ENCODE data around the gene LRRC2. TPM values are rescaled to one million over a fixed set of nuclear protein-coding genes. Genes with fewer than 3 reads are reported as not detected.

The LRRC2 gene
- total and polyA plus RNA-seq, 4 donors, result 0.09 to 3.1 (median 0.73) TPM

- Histone ChIP-seq H3K4me3 (no peak overlapping the region), H3K36me3 (ENCODE audit: control insufficient read depth in 4 of 4, insufficient read depth in 4 of 4, low read length in 4 of 4) (no peaks in the 10 kb centered on the region), H3K4me1 (ENCODE audit: control insufficient read depth in 5 of 5, insufficient read depth in 5 of 5, low read length in 5 of 5) (peaks cover 0 to 2% (median 0%) of the 10 kb centered on the region in 5 donors), H3K27me3 (ENCODE audit: control insufficient read depth in 3 of 3, insufficient read depth in 3 of 3, low read length in 2 of 3) (no peaks in the 10 kb centered on the region), H3K9ac (ENCODE audit: insufficient read depth in 1 of 2, low read length in 2 of 2) (no peak overlapping the region), H3K9me3 (ENCODE audit: control insufficient read depth in 4 of 4, insufficient read depth in 3 of 4, low read length in 3 of 4) (no peaks in the 10 kb centered on the region), H3K27ac (ENCODE audit: low read depth in 1 of 2, low read length in 1 of 2) (no peak overlapping the region)
- 76 to 90% methylated on average over 7 of the region's 7 CpGs for WGBS, 2 donors
- DNase-seq, result no peak
- TF ChIP-seq, protein P1, sequence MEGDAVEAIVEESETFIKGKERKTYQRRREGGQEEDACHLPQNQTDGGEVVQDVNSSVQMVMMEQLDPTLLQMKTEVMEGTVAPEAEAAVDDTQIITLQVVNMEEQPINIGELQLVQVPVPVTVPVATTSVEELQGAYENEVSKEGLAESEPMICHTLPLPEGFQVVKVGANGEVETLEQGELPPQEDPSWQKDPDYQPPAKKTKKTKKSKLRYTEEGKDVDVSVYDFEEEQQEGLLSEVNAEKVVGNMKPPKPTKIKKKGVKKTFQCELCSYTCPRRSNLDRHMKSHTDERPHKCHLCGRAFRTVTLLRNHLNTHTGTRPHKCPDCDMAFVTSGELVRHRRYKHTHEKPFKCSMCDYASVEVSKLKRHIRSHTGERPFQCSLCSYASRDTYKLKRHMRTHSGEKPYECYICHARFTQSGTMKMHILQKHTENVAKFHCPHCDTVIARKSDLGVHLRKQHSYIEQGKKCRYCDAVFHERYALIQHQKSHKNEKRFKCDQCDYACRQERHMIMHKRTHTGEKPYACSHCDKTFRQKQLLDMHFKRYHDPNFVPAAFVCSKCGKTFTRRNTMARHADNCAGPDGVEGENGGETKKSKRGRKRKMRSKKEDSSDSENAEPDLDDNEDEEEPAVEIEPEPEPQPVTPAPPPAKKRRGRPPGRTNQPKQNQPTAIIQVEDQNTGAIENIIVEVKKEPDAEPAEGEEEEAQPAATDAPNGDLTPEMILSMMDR (IDR thresholded peaks at IDR 0.05; ENCODE audit: control extremely low read depth, extremely low read depth), result no peak
- no peak for ATAC-seq (ENCODE audit: insufficient read depth, low FRiP score)
These were observed 48.9 kb downstream of the LRRC2 start for GRCh38 chr3:46517016-46517783.

GRCh38 chr3:46516521-46516920 lies 49.6 kb downstream of the LRRC2 start:
- TF ChIP-seq, protein P1 (IDR thresholded peaks at IDR 0.05; ENCODE audit: control extremely low read depth, extremely low read depth), result no peak
- Histone ChIP-seq H3K4me3 (no peak overlapping the region), H3K4me1 (ENCODE audit: control insufficient read depth in 5 of 5, insufficient read depth in 5 of 5, low read length in 5 of 5) (peaks cover 0 to 2% (median 0%) of the 10 kb centered on the region in 5 donors), H3K27ac (ENCODE audit: low read depth in 1 of 2, low read length in 1 of 2) (no peak overlapping the region), H3K36me3 (ENCODE audit: control insufficient read depth in 4 of 4, insufficient read depth in 4 of 4, low read length in 4 of 4) (no peaks in the 10 kb centered on the region), H3K9ac (ENCODE audit: insufficient read depth in 1 of 2, low read length in 2 of 2) (no peak overlapping the region), H3K27me3 (ENCODE audit: control insufficient read depth in 3 of 3, insufficient read depth in 3 of 3, low read length in 2 of 3) (no peaks in the 10 kb centered on the region), H3K9me3 (ENCODE audit: control insufficient read depth in 4 of 4, insufficient read depth in 3 of 4, low read length in 3 of 4) (no peaks in the 10 kb centered on the region)
- no peak for DNase-seq
- no peak for ATAC-seq (ENCODE audit: insufficient read depth, low FRiP score)
- WGBS, 2 donors, result 94% methylated on average over 4 of the region's 4 CpGs

DNA sequence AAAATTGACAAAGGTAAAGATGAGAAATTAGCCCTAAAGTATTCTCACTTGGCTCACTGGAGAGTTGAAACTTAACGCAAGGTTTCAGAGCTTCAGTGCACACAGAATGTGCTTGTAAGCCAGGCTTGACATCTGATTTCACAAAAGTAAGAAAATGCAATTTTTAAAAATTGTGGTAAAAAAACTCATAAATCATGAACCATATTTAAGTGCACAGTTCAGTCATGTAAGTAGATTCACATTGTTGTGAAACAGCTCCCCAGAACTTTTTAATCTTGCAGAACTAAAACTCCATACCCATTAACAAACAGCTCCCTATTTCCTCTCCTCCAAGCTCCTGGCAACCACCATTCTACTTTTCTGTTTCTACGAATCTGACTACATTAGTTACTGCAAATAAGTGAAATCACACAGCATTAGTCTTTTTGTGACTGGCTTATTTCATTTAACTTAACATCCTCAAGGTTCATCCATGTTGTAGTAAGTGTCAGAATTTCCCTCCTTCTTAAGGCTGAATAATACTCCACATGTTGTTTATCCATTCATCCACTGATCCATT lies 53.8 kb downstream of the LRRC2 start:
- no peak for ATAC-seq (ENCODE audit: insufficient read depth, low FRiP score)
- TF ChIP-seq, protein P1 (IDR thresholded peaks at IDR 0.05; ENCODE audit: control extremely low read depth, extremely low read depth), result no peak

More for the DNA sequence above, 53.8 kb downstream of the LRRC2 start:
- no peaks in the 10 kb centered on the region for H3K27me3 ChIP-seq (ENCODE audit: control insufficient read depth in 3 of 3, insufficient read depth in 3 of 3, low read length in 2 of 3)
- 75 to 79% methylated on average over 2 of the region's 2 CpGs for WGBS, 2 donors
- no peak overlapping the region for H3K4me3 ChIP-seq
- no peak overlapping the region for H3K27ac ChIP-seq (ENCODE audit: low read depth in 1 of 2, low read length in 1 of 2)
- H3K36me3 ChIP-seq (ENCODE audit: control insufficient read depth in 4 of 4, insufficient read depth in 4 of 4, low read length in 4 of 4), result no peaks in the 10 kb centered on the region
- no peak overlapping the region for H3K9ac ChIP-seq (ENCODE audit: insufficient read depth in 1 of 2, low read length in 2 of 2)
- peaks cover 0 to 2% (median 0%) of the 10 kb centered on the region in 4 donors for H3K9me3 ChIP-seq (ENCODE audit: control insufficient read depth in 4 of 4, insufficient read depth in 3 of 4, low read length in 3 of 4)
- H3K4me1 ChIP-seq (ENCODE audit: control insufficient read depth in 5 of 5, insufficient read depth in 5 of 5, low read length in 5 of 5), result no peaks in the 10 kb centered on the region
- no peak for DNase-seq

All from lung (tissue), 12 donors.